Sigmoid colon (tissue), 7 donors: ENCODE measurements around the gene CDC25A. TPM values are rescaled to one million over a fixed set of nuclear protein-coding genes. Genes with fewer than 3 reads are reported as not detected.

Experiments
- DNase-seq: peaks from one replicate; pipeline ENCODE4 v3.0.0-alpha.2; 2019
- H3K27ac ChIP-seq, 4 donors: fragments of 200-600 bp; sonication (generic); one replicate each; pipeline ENCODE4 v1.5.1; 2016 to 2019; ENCODE audit warnings: mild to moderate bottlenecking in 1 of 4
- H3K27me3 ChIP-seq, 3 donors: fragments of 200-600 bp; sonication (generic); one replicate each; pipeline ENCODE4 v1.5.1; 2019; ENCODE audit warnings: mild to moderate bottlenecking in 1 of 3
- H3K36me3 ChIP-seq, 4 donors: fragments of 200-600 bp; sonication (generic); one replicate each; pipeline ENCODE4 v1.5.1; 2016 to 2019
- H3K4me1 ChIP-seq, 4 donors: fragments of 200-600 bp; sonication (generic); one replicate each; pipeline ENCODE4 v1.5.1; 2017 to 2019
- H3K4me3 ChIP-seq, 4 donors: fragments of 200-600 bp; sonication (generic); one replicate each; pipeline ENCODE4 v1.5.1; 2017 to 2019; ENCODE audit warnings: mild to moderate bottlenecking in 2 of 4, moderate library complexity in 1 of 4
- H3K9me3 ChIP-seq, 4 donors: fragments of 200-600 bp in 3 of 4; sonication (generic) in 3 of 4; one replicate each; pipeline versions ENCODE4 v1.5.1 to v1.6.1; 2013 to 2019
- CTCF ChIP-seq, 4 experiments: fragments of 450-650 bp in 3 of 4; fragments of 200-600 bp in 1 of 4; IDR thresholded peaks; one replicate each; pipeline ENCODE4 v1.5.1; 2016 to 2019; ENCODE audit warnings: antibody characterized with exemption in 4 of 4, mild to moderate bottlenecking in 3 of 4, moderate library complexity in 2 of 4
- EP300 ChIP-seq, 4 donors: sonication (generic); formaldehyde crosslinking; IDR thresholded peaks; one replicate each; pipeline ENCODE4 v1.6.1; 2017; ENCODE audit warnings: antibody characterized with exemption in 4 of 4
- POLR2A ChIP-seq, 2 donors: fragments of 450-650 bp; IDR thresholded peaks; one replicate each; pipeline ENCODE4 v1.6.1; 2016; ENCODE audit warnings: antibody characterized with exemption in 2 of 2, mild to moderate bottlenecking in 2 of 2, moderate library complexity in 2 of 2
- POLR2AphosphoS5 ChIP-seq, 4 donors: sonication (generic); formaldehyde crosslinking; IDR thresholded peaks; one replicate each; pipeline ENCODE4 v1.6.1; 2017; ENCODE audit warnings: antibody characterized with exemption in 4 of 4
- WGBS, 2 donors: extraction: QIAGEN DNeasy Blood & Tissue Kit; methylation state at CpG; one replicate each; pipeline ENCODE4 v1.1.7; 2013; 5-methylcytosine and 5-hydroxymethylcytosine counted together
- intact Hi-C: fragments of 100-400 bp; cut with DNase I; formaldehyde crosslinking; loops from one replicate; pipeline ENCODE4 v1.15.1; 2023
- polyA plus RNA-seq, 3 donors: library from polyadenylated mRNA; stranded (reverse); fragments of 200-250 nt; gene quantifications; one replicate each; pipeline ENCODE4 v1.2.3, GENCODE V29; 2013
- total RNA-seq, 4 donors: library from RNA; depleted of rRNA; stranded (reverse); fragments of >200 nt; gene quantifications; one replicate each; pipeline ENCODE4 v1.1.0, GENCODE V29; 2016
- donor health status: healthy with polysubstance abuse.
- donor health status: Bipolar disorder and iron deficiency.
- donor health status: healthy.

CDC25A gene
- total and polyA plus RNA-seq, 7 donors, result 0.27 to 8.1 (median 2.6) TPM; not detected in 1

- intact Hi-C loops, result no loop called here
- WGBS, 2 donors, result 68 to 87% methylated on average over 4 of the region's 4 CpGs
- no peak overlapping the region for H3K4me3 ChIP-seq
- no peak for DNase-seq
- H3K9me3 ChIP-seq, result no peaks in the 10 kb centered on the region
- TF ChIP-seq POLR2AphosphoS5 (IDR thresholded peaks at IDR 0.05) (no peak), CTCF (IDR thresholded peaks at IDR 0.05) (no peak), EP300 (IDR thresholded peaks at IDR 0.05) (no peak), POLR2A (IDR thresholded peaks at IDR 0.05) (no peak)
- H3K36me3 ChIP-seq, result no peaks in the 10 kb centered on the region
- H3K27me3 ChIP-seq, result peaks cover 0 to 4% (median 0%) of the 10 kb centered on the region in 3 donors
- peaks cover 0 to 17% (median 14%) of the 10 kb centered on the region in 4 donors for H3K4me1 ChIP-seq
- H3K27ac ChIP-seq, result no peak overlapping the region
These were observed 3.1 kb downstream of the CDC25A start for GRCh38 chr3:48185129-48185528.

- 83 to 89% methylated on average over 2 of the region's 2 CpGs for WGBS, 2 donors
- Histone ChIP-seq H3K4me1 (peaks cover 0 to 17% (median 14%) of the 10 kb centered on the region in 4 donors), H3K27me3 (peaks cover 0 to 4% (median 0%) of the 10 kb centered on the region in 3 donors), H3K9me3 (no peaks in the 10 kb centered on the region), H3K27ac (no peak overlapping the region), H3K4me3 (no peak overlapping the region), H3K36me3 (no peaks in the 10 kb centered on the region)
- TF ChIP-seq CTCF (IDR thresholded peaks at IDR 0.05), result no peak
- TF ChIP-seq EP300 (IDR thresholded peaks at IDR 0.05), result no peak
- no peak for TF ChIP-seq POLR2AphosphoS5 (IDR thresholded peaks at IDR 0.05)
- TF ChIP-seq POLR2A (IDR thresholded peaks at IDR 0.05), result no peak
- DNase-seq, result no peak
- intact Hi-C loops, result no loop called here
These were observed 3.9 kb downstream of the CDC25A start for GRCh38 chr3:48184299-48184698.

- no peak for DNase-seq
- Histone ChIP-seq H3K27me3 (no peaks in the 10 kb centered on the region), H3K4me1 (no peaks in the 10 kb centered on the region), H3K27ac (no peak overlapping the region), H3K4me3 (no peak overlapping the region), H3K36me3 (no peaks in the 10 kb centered on the region), H3K9me3 (no peaks in the 10 kb centered on the region)
- intact Hi-C loops, result no loop called here
- 87% methylated on average over 5 of the region's 5 CpGs for WGBS, 2 donors
- no peak for TF ChIP-seq POLR2AphosphoS5 (IDR thresholded peaks at IDR 0.05)
- no peak for TF ChIP-seq EP300 (IDR thresholded peaks at IDR 0.05)
- no peak for TF ChIP-seq POLR2A (IDR thresholded peaks at IDR 0.05)
- TF ChIP-seq CTCF (IDR thresholded peaks at IDR 0.05), result no peak
These were observed 7.5 kb downstream of the CDC25A start for GRCh38 chr3:48180531-48181253.

- Histone ChIP-seq H3K27me3 (no peaks in the 10 kb centered on the region), H3K4me3 (no peak overlapping the region), H3K4me1 (no peaks in the 10 kb centered on the region), H3K36me3 (no peaks in the 10 kb centered on the region), H3K9me3 (no peaks in the 10 kb centered on the region), H3K27ac (no peak overlapping the region)
- TF ChIP-seq EP300 (IDR thresholded peaks at IDR 0.05), result no peak
- intact Hi-C loops, result no loop called here
- no peak for DNase-seq
- 97 to 99% methylated on average over 5 of the region's 5 CpGs for WGBS, 2 donors
These were observed 8.2 kb downstream of the CDC25A start for GRCh38 chr3:48180021-48180420.

- H3K36me3 ChIP-seq, result no peaks in the 10 kb centered on the region
- no peaks in the 10 kb centered on the region for H3K9me3 ChIP-seq
- H3K4me1 ChIP-seq, result no peaks in the 10 kb centered on the region
- no peak overlapping the region for H3K27ac ChIP-seq
- no peak for DNase-seq
- TF ChIP-seq CTCF (IDR thresholded peaks at IDR 0.05), result no peak
- TF ChIP-seq POLR2A (IDR thresholded peaks at IDR 0.05), result no peak
- TF ChIP-seq EP300 (IDR thresholded peaks at IDR 0.05), result no peak
- no peak for TF ChIP-seq POLR2AphosphoS5 (IDR thresholded peaks at IDR 0.05)
- H3K27me3 ChIP-seq, result no peaks in the 10 kb centered on the region
- intact Hi-C loops, result no loop called here
- no peak overlapping the region for H3K4me3 ChIP-seq
- WGBS, 2 donors, result 89 to 92% methylated on average over 2 of the region's 2 CpGs
These were observed 10.1 kb downstream of the CDC25A start for GRCh38 chr3:48178072-48178471.
